BJ (cell line): Measurements from ENCODE around the gene GIT2. TPM values are rescaled to one million over a fixed set of nuclear protein-coding genes. Genes with fewer than 3 reads are reported as not detected.

Experiments
- CTCF ChIA-PET: fragments of 350-600 bp; formaldehyde crosslinking; extraction: SDS; loops from one replicate; lab custom pipeline; 2021; ENCODE audit warnings: antibody characterized with exemption, inconsistent platforms; lab: Yijun Ruan, JAX
- POLR2A ChIA-PET: fragments of 300-600 bp; sonication (Branson Sonifier 250); formaldehyde crosslinking; extraction: SDS; loops from one replicate; lab custom pipeline; 2021; ENCODE audit warnings: antibody characterized with exemption; lab: Charles Lee
- DNase-seq: peaks from one replicate; pipeline ENCODE4 v3.0.0-alpha.2; 2011; ENCODE audit warnings: low read depth
- H3K27me3 ChIP-seq: 2 replicates; pipeline ENCODE4 v1.6.0; 2011; ENCODE audit warnings: low read length; ENCODE audit not compliant: control insufficient read depth, insufficient read depth
- H3K36me3 ChIP-seq: 2 replicates; pipeline ENCODE4 v1.5.1; 2011; ENCODE audit warnings: low read length; ENCODE audit not compliant: control insufficient read depth, insufficient read depth
- H3K4me3 ChIP-seq: 2 replicates; pipeline ENCODE4 v1.5.1; 2011; ENCODE audit warnings: low read depth, mild to moderate bottlenecking, control low read depth, low read length
- polyA plus RNA-seq: library from polyadenylated mRNA; depleted of rRNA; stranded (reverse); fragments of >200 nt; gene quantifications from 2 replicates; pipeline ENCODE4 v1.2.3, GENCODE V29; 2011
- TF ChIP-seq, protein P1 (sequence below): IDR thresholded peaks from 2 replicates; pipeline ENCODE4 v1.5.1; 2011; ENCODE audit warnings: low read depth, mild to moderate bottlenecking, control low read depth, inconsistent platforms, low read length, moderate library complexity; ENCODE audit not compliant: insufficient read depth

The GIT2 gene
- polyA plus RNA-seq, 1 experiment, result 49.0 TPM

GRCh38 chr12:109995361-109995685 is 845 bp downstream of the GIT2 start:
- H3K4me3 ChIP-seq, result peak overlapping the region; percentile 91
- CTCF ChIA-PET, result no interaction called here
- POLR2A ChIA-PET, result no interaction called here
- H3K27me3 ChIP-seq, result no peaks in the 10 kb centered on the region
- TF ChIP-seq, protein P1, sequence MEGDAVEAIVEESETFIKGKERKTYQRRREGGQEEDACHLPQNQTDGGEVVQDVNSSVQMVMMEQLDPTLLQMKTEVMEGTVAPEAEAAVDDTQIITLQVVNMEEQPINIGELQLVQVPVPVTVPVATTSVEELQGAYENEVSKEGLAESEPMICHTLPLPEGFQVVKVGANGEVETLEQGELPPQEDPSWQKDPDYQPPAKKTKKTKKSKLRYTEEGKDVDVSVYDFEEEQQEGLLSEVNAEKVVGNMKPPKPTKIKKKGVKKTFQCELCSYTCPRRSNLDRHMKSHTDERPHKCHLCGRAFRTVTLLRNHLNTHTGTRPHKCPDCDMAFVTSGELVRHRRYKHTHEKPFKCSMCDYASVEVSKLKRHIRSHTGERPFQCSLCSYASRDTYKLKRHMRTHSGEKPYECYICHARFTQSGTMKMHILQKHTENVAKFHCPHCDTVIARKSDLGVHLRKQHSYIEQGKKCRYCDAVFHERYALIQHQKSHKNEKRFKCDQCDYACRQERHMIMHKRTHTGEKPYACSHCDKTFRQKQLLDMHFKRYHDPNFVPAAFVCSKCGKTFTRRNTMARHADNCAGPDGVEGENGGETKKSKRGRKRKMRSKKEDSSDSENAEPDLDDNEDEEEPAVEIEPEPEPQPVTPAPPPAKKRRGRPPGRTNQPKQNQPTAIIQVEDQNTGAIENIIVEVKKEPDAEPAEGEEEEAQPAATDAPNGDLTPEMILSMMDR, result no peak
- no peak for DNase-seq
- H3K36me3 ChIP-seq, result no peaks in the 10 kb centered on the region

DNA sequence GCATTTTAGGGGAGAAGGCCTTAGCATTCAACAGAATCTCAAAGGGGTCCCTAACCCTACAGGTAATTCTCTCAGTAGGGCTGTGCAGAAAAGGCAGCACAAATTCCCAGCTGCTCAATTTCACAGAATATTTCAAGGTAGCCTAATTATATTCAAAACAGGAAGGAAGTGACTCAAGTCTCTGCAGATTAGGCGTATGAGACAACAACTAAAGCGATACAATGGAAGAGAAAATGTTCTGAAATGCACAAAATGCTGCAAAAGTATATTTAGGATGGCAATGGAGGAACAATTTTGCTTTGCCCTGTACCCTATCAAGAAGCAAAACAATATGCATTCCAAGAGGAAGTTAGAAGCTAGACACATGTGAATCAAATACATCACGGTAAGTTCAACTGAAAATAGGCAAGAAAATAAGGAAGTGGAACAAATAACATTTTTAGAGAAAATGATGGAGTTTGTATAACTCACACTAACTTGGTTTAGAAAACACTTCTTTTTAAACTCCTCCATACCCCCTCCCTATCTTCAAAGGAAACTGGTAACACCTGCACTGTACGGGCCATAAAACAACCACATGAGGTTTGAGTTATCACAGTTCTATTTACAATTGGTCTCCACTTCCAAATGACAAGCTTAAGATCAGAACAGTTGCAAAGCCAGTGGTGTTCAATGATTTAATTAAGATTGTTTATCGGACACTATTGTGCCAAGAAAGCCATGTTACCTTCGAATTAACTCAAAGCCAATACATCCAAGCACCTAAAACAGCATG is 1.6 kb downstream of the GIT2 start:
- TF ChIP-seq, protein P1, result no peak
- H3K4me3 ChIP-seq, result peak overlapping the region; percentile 91
- CTCF ChIA-PET, result interaction anchor here (0.6 to 1.2 kb wide), 3 partner anchors 14 to 455 kb away, joined by 3 to 4 read pairs (median 3); partner anchors contain the start of gene ARPC3
- POLR2A ChIA-PET, result no interaction called here
- DNase-seq, result no peak
- no peaks in the 10 kb centered on the region for H3K27me3 ChIP-seq
- no peaks in the 10 kb centered on the region for H3K36me3 ChIP-seq

- POLR2A ChIA-PET, result interaction anchor here (0.7 kb wide), 1 partner anchor 52 kb away, joined by 6 read pairs; no protein-coding TSS in a partner anchor
- CTCF ChIA-PET, result interaction anchor here (0.7 to 1.6 kb wide), 2 partner anchors 9 to 45 kb away, joined by 3 read pairs; no protein-coding TSS in a partner anchor
Measured at GRCh38 chr12:109993091-109993490, 3.1 kb downstream of the GIT2 start.

GRCh38 chr12:109991586-109991985 is 4.6 kb downstream of the GIT2 start:
- Histone ChIP-seq H3K36me3 (peaks cover 1% of the 10 kb centered on the region; the same call in 1 of the 2 replicates), H3K4me3 (no peak overlapping the region), H3K27me3 (no peaks in the 10 kb centered on the region)
- DNase-seq, result no peak
- TF ChIP-seq, protein P1, result no peak
- ChIA-PET POLR2A (no interaction called here), CTCF (interaction anchor here (0.9 kb wide), 1 partner anchor 28 kb away, joined by 3 read pairs; no protein-coding TSS in a partner anchor)

More at GRCh38 chr12:109993091-109993490, 3.1 kb downstream of the GIT2 start:
- Histone ChIP-seq H3K4me3 (no peak overlapping the region), H3K36me3 (no peaks in the 10 kb centered on the region; the same call in 1 of the 2 replicates), H3K27me3 (no peaks in the 10 kb centered on the region)
- TF ChIP-seq, protein P1, result no peak
- DNase-seq, result no peak

DNA sequence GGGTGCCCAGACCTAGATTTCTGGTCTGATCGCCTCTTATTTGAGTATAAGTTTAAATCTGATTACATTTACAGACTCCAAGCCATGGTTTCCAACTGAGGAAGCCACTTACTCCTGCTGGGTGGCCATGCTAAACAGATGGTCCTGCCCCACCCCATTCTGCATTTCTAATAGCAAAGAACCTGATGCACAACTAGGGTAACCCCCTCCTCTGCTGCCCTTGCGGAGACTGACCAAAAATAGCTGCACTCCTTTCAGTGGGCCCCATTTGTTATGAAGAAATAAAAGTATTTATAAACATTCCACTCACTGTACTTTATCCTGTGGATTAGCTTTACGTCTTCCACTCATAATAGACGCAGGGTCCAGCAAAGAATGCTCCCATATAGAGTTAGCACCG is 6.8 kb downstream of the GIT2 start:
- peaks cover 5% of the 10 kb centered on the region for H3K36me3 ChIP-seq
- H3K27me3 ChIP-seq, result no peaks in the 10 kb centered on the region
- CTCF ChIA-PET, result interaction anchor here (1.1 kb wide), 1 partner anchor 38 kb away, joined by 4 read pairs; no protein-coding TSS in a partner anchor
- TF ChIP-seq, protein P1, result no peak
- POLR2A ChIA-PET, result no interaction called here
- no peak overlapping the region for H3K4me3 ChIP-seq
- DNase-seq, result no peak
